ENCODE measurements around the gene HEY2. TPM values are rescaled to one million over a fixed set of nuclear protein-coding genes. Genes with fewer than 3 reads are reported as not detected.

HEY2 gene
- total RNA-seq, result not detected in 2 replicates

GRCh38 chr6:125749173-125749864, at the start of gene HEY2:
HEY2 (plus strand) TSS chr6:125749632; CDS start chr6:125749777, 145 bp downstream.

GRCh38 chr6:125790358-125791150, 41.1 kb downstream of the HEY2 start, which contains the start of gene NCOA7:
NCOA7 (plus strand) TSS chr6:125790960; CDS start chr6:125815355, 24,395 bp downstream.

Other genes with a start within 250 kb of the HEY2 start
- gene NCOA7, start 41.3 kb downstream of the HEY2 start, total RNA-seq, result 15.4 and 15.8 TPM in 2 replicates
- 9.9 and 10.6 TPM in 2 replicates for gene HINT3, start 207.1 kb downstream of the HEY2 start, total RNA-seq
- 19.5 and 21.7 TPM in 2 replicates for gene TRMT11, start 236.9 kb downstream of the HEY2 start, total RNA-seq

All from subcutaneous preadipocyte (primary cell).